ENCODE data around the gene HOXA6.

Gene HOXA6

GRCh38 chr7:27101171-27101956, 46.2 kb downstream of the HOXA6 start:
- peaks cover 100% of the 10 kb centered on the region for H3K27me3 ChIP-seq (ENCODE audit: control insufficient read depth, insufficient read depth, low read length, poor library complexity, severe bottlenecking)
- WGBS, 2 experiments, result 3 to 5% methylated on average over 25 of the region's 25 CpGs
- peaks cover 5% of the 10 kb centered on the region for H3K4me1 ChIP-seq (ENCODE audit: control insufficient read depth, insufficient read depth, low read length)
- peak overlapping the region; percentile 57 for H3K4me3 ChIP-seq (ENCODE audit: insufficient read depth, low read depth, low read length)
- H3K9me3 ChIP-seq (ENCODE audit: control insufficient read depth, low read length), result no peaks in the 10 kb centered on the region
- H3K36me3 ChIP-seq (ENCODE audit: control insufficient read depth, insufficient read depth, low read length), result no peaks in the 10 kb centered on the region
- peak overlapping the region; percentile 70 for H3K27ac ChIP-seq (ENCODE audit: insufficient read depth, low read depth, low read length, poor library complexity, severe bottlenecking)

- Histone ChIP-seq H3K27me3 (ENCODE audit: control insufficient read depth, insufficient read depth, low read length, poor library complexity, severe bottlenecking) (peaks cover 100% of the 10 kb centered on the region), H3K27ac (ENCODE audit: insufficient read depth, low read depth, low read length, poor library complexity, severe bottlenecking) (peak overlapping the region; percentile 70), H3K36me3 (ENCODE audit: control insufficient read depth, insufficient read depth, low read length) (no peaks in the 10 kb centered on the region), H3K9me3 (ENCODE audit: control insufficient read depth, low read length) (no peaks in the 10 kb centered on the region), H3K4me3 (ENCODE audit: insufficient read depth, low read depth, low read length) (peak overlapping the region; percentile 57), H3K4me1 (ENCODE audit: control insufficient read depth, insufficient read depth, low read length) (peaks cover 5% of the 10 kb centered on the region)
- WGBS, 2 experiments, result 1% methylated on average over 8 of the region's 8 CpGs
Measured at GRCh38 chr7:27100694-27101170, 46.8 kb downstream of the HOXA6 start.

DNA sequence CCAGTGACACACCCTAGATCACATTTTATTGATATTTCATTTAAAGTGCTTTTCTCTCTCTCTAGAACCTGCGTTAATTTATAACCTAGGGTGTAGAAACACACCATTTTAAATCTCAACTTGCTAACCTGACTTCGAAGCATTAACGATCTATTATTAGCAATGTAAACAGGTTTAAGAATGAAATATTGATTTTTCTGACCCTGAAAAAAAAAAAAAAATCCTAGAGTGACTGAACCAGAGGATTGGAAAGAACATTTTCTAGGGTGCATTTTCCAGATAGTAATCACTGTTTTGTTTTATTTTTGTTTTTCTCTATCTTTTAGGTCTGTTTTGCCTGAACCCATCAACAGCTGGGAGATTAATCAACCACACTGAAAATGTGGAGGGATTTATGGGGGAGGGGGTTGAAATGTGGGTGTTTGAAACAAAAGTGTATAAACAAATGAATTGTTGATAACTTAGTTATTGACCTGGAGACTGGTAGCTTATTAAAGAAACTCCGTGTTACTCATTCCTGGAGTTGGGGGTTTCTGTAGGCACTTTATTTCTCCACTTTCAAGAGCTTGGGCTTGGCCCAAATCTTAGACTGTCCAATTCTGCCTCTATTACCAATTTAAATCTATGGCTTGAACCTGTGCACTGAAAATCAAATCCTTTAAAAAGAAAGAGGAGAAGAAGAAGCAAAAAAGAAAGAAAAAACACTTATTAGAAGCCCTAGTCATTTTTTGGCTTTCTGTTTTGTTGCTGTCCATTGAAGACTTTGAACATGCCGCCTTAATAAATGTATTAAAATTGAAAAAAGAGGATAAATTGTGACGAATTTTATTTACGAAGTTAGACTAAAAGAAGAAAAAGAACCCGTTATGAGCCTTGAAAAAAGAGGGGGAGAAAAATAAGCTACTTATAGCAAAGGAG, 47.9 kb downstream of the HOXA6 start:
- H3K27ac ChIP-seq (ENCODE audit: insufficient read depth, low read depth, low read length, poor library complexity, severe bottlenecking), result peak overlapping the region; percentile 66
- WGBS, 2 experiments, result 34 to 47% methylated on average over 6 to 7 of the region's 8 CpGs
- H3K36me3 ChIP-seq (ENCODE audit: control insufficient read depth, insufficient read depth, low read length), result no peaks in the 10 kb centered on the region
- H3K9me3 ChIP-seq (ENCODE audit: control insufficient read depth, low read length), result no peaks in the 10 kb centered on the region
- H3K4me3 ChIP-seq (ENCODE audit: insufficient read depth, low read depth, low read length), result peak overlapping the region; percentile 57
- peaks cover 100% of the 10 kb centered on the region for H3K27me3 ChIP-seq (ENCODE audit: control insufficient read depth, insufficient read depth, low read length, poor library complexity, severe bottlenecking)
- H3K4me1 ChIP-seq (ENCODE audit: control insufficient read depth, insufficient read depth, low read length), result peaks cover 5% of the 10 kb centered on the region

- Histone ChIP-seq H3K9me3 (ENCODE audit: control insufficient read depth, low read length) (no peaks in the 10 kb centered on the region), H3K4me3 (ENCODE audit: insufficient read depth, low read depth, low read length) (peak overlapping the region; percentile 57), H3K36me3 (ENCODE audit: control insufficient read depth, insufficient read depth, low read length) (no peaks in the 10 kb centered on the region), H3K27me3 (ENCODE audit: control insufficient read depth, insufficient read depth, low read length, poor library complexity, severe bottlenecking) (peaks cover 100% of the 10 kb centered on the region), H3K4me1 (ENCODE audit: control insufficient read depth, insufficient read depth, low read length) (peaks cover 5% of the 10 kb centered on the region), H3K27ac (ENCODE audit: insufficient read depth, low read depth, low read length, poor library complexity, severe bottlenecking) (peak overlapping the region; percentile 55)
- WGBS, 2 experiments, result 2 to 3% methylated on average over 38 of the region's 38 CpGs
Measured at GRCh38 chr7:27098578-27099451, 48.8 kb downstream of the HOXA6 start.

DNA sequence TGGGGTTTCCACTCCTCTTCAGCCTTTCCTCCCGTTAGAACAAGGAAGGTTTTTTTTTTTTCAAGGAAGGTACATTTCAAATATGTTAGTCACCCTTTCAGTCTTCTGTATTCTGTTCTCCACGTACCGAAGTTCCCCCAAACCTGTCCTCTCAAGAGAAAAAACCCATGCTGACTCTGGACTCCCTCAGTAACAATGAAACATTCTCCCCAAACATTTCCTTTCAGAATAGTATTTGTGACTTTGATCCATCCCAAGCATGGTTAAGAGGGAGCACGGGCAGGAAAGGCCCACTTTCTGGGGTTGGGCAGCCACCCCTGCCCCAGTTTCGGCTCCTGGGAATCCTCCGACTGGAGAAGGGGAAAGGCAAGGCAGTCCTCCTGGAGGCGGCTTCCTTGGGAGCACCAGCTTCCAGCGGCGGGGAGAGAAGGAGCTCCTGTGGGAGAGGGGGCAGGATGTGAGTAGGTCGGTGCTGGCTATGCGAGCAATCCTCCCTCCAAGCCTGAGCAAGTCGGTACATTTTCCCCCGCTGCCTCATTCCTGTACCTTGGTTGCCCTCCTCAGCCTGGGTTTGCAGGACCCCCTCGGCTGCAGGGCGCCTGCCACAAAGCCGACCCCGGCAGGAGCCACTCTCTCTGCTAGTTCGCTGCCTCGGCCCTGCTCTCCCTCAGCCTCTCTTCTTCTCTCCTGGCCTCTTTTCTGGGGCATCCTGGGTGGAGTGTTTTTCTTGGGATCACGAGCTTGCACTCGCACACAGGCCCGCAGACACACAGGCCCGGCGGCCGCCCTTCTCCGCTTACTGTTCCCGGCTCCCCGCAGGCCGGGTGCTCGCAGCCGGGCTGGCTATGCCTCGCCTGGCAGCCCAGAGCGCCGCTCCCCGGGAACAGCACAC, 49.6 kb downstream of the HOXA6 start:
- Histone ChIP-seq H3K4me1 (ENCODE audit: control insufficient read depth, insufficient read depth, low read length) (peaks cover 5% of the 10 kb centered on the region), H3K9me3 (ENCODE audit: control insufficient read depth, low read length) (no peaks in the 10 kb centered on the region), H3K4me3 (ENCODE audit: insufficient read depth, low read depth, low read length) (peak overlapping the region; percentile 57), H3K36me3 (ENCODE audit: control insufficient read depth, insufficient read depth, low read length) (no peaks in the 10 kb centered on the region), H3K27me3 (ENCODE audit: control insufficient read depth, insufficient read depth, low read length, poor library complexity, severe bottlenecking) (peaks cover 100% of the 10 kb centered on the region), H3K27ac (ENCODE audit: insufficient read depth, low read depth, low read length, poor library complexity, severe bottlenecking) (peak overlapping the region; percentile 55)
- 1 to 2% methylated on average over 34 to 35 of the region's 35 CpGs for WGBS, 2 experiments

GRCh38 chr7:27096768-27097514, 50.6 kb downstream of the HOXA6 start:
- H3K9me3 ChIP-seq (ENCODE audit: control insufficient read depth, low read length), result no peaks in the 10 kb centered on the region
- no peak overlapping the region for H3K27ac ChIP-seq (ENCODE audit: insufficient read depth, low read depth, low read length, poor library complexity, severe bottlenecking)
- WGBS, 2 experiments, result 0 to 1% methylated on average over 39 to 41 of the region's 41 CpGs
- H3K4me3 ChIP-seq (ENCODE audit: insufficient read depth, low read depth, low read length), result peak overlapping the region; percentile 57
- H3K27me3 ChIP-seq (ENCODE audit: control insufficient read depth, insufficient read depth, low read length, poor library complexity, severe bottlenecking), result peaks cover 100% of the 10 kb centered on the region
- H3K4me1 ChIP-seq (ENCODE audit: control insufficient read depth, insufficient read depth, low read length), result peaks cover 5% of the 10 kb centered on the region
- H3K36me3 ChIP-seq (ENCODE audit: control insufficient read depth, insufficient read depth, low read length), result no peaks in the 10 kb centered on the region

DNA sequence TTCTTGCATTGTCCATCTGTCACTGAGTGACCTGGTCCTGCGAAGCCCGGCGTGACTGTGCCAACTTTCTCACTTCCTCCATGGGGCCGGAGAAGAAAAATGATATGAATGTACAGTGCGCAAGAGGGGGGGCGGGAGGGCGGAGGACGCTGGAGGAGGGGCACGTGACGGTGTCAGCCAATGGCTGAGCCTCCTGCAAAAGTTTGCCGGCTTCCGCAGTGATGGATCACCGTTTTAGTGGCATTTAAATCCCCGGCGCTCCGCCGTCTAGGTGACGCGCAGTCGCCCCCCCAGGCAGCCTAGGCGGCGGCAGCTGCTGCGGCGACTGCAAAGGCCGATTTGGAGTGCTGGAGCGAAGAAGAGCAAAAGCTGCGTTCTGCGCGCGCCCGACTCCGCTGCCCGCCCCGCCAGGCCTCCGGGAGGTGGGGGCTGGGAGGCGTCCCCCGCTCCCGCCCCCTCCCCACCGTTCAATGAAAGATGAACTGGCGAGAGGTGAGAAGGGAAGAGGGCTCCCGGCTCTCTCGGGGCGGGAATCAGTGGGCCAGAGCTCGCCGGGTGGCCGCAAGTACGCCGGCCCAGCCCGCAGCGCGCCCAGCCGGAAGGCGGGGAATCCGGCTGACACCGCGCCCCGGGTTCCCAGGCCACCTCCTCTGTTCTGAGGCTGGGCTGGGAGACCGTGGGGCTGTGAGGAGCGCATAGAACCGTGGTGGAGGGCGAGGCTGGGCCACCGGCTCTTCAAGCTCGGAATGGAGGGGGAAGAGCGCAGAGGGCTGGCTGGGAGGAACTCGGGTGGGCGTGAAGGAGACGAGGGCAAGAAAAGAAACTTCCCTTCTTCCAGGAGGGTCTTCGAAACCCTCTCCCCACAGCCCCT, 51.4 kb downstream of the HOXA6 start, which contains the start of gene HOXA1:
Gene HOXA1 (minus strand): TSS at position 104 of the 871 bp plus-strand sequence. CDS start 88 bp downstream, at position 16.
- H3K9me3 ChIP-seq (ENCODE audit: control insufficient read depth, low read length), result no peaks in the 10 kb centered on the region
- no peaks in the 10 kb centered on the region for H3K36me3 ChIP-seq (ENCODE audit: control insufficient read depth, insufficient read depth, low read length)
- WGBS, 2 experiments, result 0 to 1% methylated on average over 68 of the region's 68 CpGs
- H3K27me3 ChIP-seq (ENCODE audit: control insufficient read depth, insufficient read depth, low read length, poor library complexity, severe bottlenecking), result peaks cover 100% of the 10 kb centered on the region
- H3K27ac ChIP-seq (ENCODE audit: insufficient read depth, low read depth, low read length, poor library complexity, severe bottlenecking), result no peak within 1 kb of the TSS
- H3K4me3 ChIP-seq (ENCODE audit: insufficient read depth, low read depth, low read length), result peak within 1 kb of the TSS; percentile 57
- peaks cover 5% of the 10 kb centered on the region for H3K4me1 ChIP-seq (ENCODE audit: control insufficient read depth, insufficient read depth, low read length)
